Measurements from ENCODE around the gene TUBB2B.

The TUBB2B gene

GRCh38 chr6:3227363-3228045 lies at the start of gene TUBB2B:
Gene TUBB2B (minus strand): TSS chr6:3227653. CDS start chr6:3227543, 110 bp downstream.
- DNase-seq: peak; percentile 97

- DNase-seq: no peak
These were observed 49.8 kb upstream of the TUBB2B start for GRCh38 chr6:3277251-3277650.

DNA sequence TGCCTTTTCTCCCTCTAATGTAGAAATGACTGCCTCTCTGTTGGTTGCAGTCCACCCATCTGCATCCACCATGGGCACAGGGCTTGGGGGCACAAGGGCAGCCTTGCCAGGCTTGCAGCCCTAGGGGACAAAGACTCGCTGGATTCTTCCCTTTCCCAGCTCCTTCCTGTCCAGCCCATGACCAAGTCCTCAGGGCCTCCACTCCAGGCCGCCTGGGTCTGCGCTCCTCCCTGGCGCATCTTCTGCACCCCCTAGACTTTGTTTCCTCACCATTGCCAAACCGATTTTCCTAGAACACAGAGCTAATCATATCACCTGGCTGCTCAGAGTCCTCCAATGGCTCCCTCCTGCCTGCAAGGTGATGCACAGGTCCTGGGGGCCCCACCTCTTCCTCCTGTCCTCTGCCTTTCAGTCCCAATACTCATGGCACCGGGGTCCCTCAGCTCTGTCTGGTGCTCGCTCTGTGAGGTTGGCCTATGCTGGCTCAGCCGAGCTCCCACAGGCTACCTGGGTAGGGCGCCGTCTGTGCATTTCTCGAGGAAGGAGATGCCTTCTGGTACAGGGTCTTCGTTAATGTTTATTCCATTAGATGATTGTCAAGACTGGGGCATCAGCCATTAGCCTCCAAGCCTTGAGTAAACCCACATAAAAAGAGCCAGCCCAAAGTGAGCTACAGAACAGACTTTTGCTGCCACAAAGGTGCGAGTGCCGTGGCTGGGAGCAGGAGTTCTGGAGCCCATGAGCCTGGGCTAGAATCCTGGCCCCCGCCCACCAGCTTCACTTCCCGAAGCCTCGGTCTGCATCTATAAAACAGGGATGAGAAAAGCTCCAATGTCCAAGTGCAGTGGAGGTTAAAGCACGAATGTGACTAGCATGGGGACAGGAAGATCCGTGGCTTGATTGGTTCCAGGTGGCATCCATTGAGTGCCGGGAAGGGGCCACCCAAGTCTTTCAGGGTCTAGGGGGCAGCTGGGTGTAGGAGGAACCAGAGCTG lies 49.0 kb upstream of the TUBB2B start:
- no peak for DNase-seq

DNA sequence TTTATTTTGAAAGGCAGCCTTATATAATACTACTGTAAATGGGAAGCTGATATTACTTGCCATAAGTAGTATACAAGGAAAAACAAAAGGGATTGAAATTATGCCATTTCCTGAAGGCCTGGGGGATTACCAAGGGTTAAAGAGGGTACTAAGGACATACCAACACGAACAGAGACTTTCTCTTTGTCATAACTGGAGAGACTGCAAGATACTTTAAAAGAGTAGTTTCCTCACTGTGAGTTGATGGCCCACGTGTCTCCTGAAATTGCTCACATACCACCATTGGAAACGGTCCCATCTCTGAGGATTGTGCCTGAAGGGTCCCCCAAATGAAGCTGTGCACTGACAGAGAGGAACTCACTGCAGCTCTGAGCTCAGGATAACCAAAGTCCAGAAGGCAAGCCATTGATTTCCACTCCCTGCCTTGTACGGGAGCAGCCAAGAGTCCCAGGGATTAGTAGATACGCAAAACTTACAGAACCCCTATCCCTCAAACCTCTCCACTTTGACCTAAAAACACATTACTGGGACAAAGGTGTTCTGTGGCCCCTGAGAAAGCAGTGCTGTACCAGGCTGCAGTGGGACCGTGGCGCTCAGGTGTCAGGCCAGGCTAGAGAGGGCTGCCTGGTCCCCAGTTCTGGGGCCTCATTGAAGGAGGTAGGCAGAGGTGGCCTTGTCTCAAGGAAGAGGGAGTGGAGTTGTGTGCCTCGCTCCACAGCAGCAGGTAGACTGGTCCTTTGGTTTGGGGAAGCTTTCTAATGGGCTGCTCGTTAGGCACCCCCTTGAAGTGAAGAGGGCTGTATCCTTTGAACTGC lies 46.5 kb upstream of the TUBB2B start:
- DNase-seq: no peak

DNA sequence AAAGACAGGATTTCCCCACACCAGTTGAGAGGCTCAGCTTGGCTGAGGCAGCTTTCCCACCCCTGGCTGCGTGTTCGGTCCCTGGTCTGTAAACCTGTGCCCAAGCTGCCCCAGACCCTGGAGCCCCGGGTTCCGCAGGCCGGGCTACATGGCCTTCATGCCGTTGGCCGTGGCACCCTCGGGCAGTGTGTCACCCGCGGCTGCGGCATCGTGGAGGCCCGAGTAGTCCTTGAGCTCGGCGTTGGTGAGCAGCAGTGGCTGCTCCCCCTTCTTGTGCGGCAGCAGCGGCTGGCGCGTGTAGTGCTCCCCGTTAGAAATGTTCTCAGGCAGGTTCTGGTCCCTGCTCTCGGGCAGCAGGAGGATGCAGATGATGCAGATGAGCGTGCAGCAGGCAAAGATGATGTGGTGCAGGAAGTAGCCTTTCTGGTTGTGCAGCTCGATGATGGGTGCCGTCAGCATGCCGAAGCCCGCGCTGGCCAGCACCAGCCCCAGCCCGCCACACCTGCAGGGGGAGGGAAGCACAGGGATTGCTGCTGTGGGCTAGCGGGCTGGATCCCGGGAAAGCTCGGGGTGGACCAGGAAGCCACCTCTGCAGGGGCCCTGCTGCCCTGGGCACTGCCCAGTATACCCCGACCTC lies 45.6 kb upstream of the TUBB2B start:
- DNase-seq: no peak

DNA sequence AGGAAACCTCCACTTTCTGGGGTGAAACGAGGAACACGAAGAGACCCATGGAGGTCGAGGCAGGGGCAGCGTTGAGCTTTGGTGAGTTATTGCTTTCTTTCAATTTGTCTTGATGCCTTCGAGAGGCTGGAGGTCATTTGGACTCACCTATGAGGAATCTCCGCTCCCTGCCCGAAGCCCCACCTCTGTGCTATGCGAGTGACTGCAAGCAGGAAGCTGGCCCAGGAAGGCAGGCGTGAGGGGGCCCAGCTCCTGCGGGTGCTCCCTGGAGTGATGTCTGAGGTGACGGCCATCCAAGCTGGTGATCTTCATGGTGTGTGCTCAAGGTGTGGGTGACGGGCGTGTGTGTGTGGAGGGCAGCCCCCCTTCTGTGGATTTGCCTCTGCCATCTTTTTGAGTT lies 44.3 kb upstream of the TUBB2B start:
- DNase-seq: no peak

DNA sequence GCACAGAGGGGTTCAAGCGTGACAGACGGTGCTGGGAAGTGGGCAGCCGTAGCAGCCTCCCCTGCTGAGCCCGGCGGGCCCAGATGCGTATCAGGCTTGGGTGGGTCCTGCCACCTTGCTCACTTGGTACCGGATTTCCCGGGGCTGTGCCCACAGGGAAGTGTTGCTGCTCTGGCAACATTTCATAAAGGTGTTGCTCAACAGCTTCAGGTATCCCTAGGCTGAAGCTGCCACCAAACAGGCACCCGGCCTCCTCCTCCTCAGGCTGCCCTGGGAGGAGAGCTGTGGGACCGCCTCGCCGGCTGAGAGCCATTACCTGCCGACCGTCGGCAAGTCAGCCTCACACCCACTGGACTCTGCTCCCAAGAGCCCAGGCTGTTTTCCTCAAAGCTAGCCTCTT lies 42.8 kb upstream of the TUBB2B start:
- DNase-seq: no peak

DNA sequence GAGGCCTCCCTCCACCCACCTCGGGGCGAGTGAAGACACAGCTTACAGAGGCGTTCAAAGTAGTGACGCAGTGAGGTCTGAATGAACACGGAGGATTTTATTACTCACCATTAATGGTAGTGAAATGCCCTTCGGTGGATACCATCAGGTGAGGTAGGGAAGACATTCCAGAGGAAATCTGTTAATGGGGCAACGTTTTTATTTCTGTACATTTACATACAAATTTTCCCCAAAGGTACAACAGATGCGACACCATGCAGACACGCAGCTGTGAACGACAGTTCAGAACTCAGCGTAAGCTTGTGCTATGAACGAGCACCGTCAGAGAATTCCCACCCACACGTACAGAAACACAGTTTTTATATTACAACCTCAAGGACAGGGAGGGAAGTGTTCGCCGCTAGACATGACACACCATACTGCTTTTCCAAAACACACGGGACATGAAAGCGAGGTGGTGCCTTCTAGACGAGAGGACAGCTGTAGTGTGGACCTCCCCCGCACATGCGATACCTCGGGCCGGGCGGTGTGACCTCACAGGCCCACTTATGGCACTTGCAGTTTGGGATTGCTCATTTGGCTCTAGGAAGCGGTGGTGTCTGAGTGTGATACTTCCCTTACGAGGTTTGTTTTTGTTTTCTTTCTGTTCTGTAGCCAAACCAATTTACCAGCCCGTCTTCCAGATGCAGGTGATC lies 42.0 kb upstream of the TUBB2B start:
- no peak for DNase-seq

GRCh38 chr6:3268680-3269079 lies 41.2 kb upstream of the TUBB2B start:
- no peak for DNase-seq

DNA sequence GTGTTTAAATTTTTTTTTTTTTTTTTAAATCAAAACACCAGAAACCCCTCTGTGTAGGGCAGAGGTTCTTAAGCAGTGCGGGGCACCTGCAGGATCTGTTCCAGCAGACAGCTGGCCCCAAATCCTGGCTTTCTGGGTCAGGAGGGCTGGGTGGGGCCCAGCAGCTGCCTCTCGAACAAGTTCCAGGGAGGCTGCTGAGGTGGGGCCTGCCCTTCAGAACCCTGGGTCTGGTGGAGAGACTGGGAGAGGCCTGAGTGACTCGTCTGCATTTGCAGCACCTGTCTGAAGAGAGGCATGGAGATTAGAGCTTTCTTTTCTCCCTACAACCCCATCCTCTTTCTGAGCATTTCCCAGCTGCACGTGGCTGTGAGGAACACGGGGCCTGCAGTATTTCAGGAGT lies 39.7 kb upstream of the TUBB2B start:
- DNase-seq: no peak

DNA sequence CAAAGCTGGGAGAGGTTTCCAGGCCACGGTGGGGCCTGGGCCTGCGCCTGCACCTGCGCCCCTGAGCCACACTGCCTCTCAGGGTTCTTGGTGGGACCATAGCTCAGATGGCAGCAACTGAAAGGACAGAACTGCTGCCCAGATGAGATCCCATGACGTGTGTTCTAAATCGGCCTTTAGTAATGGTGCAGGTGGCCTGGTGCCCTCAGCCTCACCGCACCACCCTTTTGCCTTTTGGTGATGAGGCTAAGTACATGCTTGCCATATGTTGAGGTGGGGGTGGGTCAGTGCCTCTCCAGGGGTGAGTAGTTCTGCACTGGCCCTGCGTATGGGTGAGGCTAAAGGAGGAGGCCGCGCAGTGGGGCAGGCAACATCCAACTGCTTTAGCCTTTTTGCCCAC lies 38.7 kb upstream of the TUBB2B start:
- no peak for DNase-seq

DNA sequence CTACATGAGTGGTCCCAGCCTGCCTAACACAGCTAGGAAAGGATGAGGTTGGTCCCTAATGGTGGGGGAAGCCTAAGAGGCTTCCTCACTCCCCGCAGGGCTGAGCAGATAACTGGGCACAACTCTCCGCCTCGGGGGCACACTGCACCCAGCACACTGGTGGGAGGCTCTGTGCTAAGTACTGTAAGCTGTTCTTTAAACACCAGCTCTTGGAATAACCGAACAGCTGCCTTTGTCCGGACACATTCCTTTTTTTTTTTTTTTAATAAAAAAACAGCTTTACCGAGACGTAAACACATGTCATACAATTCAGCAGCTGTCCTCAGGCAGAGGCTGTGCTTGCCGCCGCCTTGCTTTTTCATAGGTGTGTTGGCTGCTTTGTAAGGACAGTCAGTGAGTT lies 38.2 kb upstream of the TUBB2B start:
- no peak for DNase-seq

DNA sequence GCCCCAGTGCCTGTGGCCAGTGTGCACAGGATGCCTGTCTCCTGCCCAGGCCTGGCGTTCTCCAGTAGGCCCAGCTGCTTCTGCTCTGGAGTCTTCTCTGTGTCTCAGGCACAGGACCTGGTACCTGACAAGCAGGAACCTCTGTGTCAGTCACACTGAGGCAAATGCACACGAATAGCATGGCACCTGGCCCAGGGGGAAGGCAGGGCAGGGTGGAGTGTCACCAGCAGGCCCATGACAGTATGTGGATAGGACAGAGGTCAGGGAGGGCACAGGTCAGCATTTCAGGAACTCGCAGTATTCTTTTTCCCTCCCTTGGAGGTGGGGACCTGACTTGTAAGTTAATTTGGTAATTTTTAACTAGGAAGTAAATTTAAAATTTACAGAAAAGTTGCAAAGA lies 36.9 kb upstream of the TUBB2B start:
- DNase-seq: no peak

- no peak for DNase-seq
These were observed 35.6 kb upstream of the TUBB2B start for GRCh38 chr6:3263096-3263495.

DNA sequence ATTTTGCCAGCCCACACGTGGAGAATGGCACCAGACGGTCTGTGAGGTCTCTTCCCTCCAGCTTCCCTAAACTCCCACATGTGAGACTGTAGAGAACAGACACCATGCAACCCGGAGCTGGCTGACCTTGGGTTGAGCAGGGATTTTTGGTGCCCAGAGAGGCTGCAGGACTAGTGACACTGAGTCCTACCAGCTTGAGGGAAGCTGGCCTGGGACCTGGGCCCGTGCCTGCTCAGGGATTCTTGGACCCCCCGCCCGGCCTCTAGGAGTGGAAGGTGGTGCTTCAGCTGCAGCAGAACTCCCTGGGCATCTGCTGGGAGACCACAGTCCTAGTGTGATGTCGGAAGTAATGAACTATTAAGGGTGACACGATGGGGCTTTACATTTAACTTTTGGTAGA lies 34.5 kb upstream of the TUBB2B start:
- DNase-seq: no peak

DNA sequence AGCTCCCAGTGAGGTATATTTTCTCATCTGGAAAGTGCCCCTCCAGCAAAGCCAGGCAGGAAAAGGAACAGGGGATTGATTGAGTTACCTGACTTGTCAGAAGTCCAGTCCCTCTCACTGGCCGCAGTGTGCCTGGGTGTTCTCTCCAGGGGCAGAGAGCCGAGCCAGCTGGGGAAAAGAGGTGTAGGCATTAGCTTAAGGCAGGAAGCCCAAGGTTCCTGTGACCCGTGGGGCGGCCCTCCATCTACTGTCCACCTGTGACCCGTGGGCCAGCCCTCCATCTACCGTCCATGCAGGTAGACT lies 34.0 kb upstream of the TUBB2B start:
- DNase-seq: no peak

DNA sequence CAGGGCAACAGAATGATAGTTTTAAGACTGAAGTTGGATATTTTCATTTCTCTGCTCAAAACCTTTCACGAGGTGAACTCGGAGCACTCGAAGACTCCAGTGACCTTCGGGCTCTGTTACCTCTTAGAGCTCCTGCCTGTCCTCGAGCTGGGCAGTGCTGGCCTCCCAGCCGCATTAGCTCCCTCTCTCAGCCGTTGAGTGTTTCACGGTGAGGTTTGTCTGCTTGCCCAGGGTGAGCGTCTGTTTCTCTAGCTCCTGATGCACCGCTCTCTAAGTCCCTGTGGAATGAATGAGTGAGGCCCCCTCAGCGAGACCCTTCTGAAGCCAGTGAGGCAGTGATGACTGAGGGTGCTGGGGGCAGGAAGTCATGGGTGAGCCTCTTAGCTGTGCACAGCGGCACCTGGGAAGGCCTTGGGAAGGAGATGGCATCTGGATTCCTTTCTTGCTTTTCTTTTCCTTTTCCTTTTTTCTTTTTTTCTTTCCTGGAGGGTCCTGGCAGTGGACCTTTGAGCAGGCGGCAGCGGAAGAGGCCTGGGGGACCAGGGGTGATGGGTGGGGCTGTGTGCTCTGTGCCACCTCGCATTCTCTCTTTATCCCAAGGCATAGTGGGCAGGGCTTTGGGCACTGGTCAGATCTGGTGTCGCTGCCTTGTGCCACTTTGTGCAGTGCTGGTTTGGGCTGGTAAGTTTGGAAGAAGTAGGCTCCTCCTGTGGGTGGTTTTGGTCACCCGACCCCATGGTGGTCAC lies 33.5 kb upstream of the TUBB2B start:
- DNase-seq: no peak

DNA sequence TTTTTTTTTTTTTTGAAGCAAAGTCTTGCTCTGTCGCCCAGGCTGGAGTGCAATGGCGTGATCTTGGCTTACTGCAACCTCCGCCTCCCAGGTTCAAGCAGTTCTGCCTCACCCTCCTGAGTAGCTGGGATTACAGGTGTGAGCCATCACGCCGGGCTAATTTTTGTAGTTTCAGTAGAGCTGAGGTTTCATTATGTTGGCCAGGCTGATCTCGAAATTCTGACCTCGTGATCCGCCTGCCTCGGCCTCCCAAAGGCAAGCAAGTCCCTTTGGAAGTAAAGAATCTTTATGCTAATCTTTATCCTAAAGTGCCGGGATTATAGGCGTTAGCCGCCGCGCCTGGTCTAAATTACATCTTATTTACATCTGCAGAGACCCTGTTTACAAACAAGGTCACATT lies 32.8 kb upstream of the TUBB2B start:
- DNase-seq: no peak

- DNase-seq: peak; percentile 58
These were observed 32.1 kb upstream of the TUBB2B start for GRCh38 chr6:3259491-3259958.

DNA sequence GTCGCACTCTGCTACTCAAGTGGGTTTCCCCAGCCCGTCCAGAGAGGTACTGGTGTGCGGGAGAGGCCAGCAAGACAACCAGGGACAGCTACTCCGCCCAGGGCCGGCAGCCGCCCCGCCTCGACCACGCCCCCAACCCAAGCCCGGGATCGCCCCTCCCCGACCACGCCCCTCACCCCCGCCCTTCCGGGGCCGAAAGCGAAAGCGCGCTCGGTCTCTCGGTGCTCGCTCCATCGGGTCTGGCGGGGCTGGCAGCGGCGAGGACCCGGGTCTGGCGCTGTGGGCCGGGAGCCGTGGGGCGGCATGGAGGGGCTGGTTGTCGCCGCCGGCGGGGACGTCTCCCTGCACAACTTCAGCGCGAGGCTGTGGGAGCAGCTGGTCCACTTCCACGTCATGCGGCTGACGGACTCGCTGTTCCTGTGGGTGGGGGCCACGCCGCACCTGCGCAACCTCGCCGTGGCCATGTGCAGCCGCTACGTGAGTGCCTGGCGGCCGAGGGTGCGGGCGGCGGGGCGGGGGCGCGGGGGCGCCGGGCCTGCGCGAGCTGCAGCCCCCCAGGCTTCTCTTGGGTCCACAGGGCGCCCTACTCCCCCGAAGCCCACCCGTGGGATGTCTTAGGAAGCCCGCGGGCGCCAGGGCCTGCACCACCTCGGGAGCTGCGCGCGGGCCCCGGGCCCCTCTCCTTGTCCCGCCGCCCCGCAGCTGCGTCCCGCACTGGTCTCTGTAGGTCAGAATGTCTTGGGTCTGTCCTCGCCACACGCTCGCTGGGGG lies 31.5 kb upstream of the TUBB2B start, which contains the start of gene PSMG4:
PSMG4 (plus strand) TSS at position 228 of the 771 bp plus-strand sequence; CDS start at position 304, 76 bp downstream.
- DNase-seq: peak; percentile 90

- no peak for DNase-seq
These were observed 30.7 kb upstream of the TUBB2B start for GRCh38 chr6:3258201-3258600.

All from NCI-H146 (cell line).